Upper lobe of left lung (tissue), 6 donors: Measurements from ENCODE around the gene MORC2. TPM values are rescaled to one million over a fixed set of nuclear protein-coding genes. Genes with fewer than 3 reads are reported as not detected.

Experiments
- ATAC-seq, 2 donors: fragments of 200-7000 bp; cut with Tn5 transposase; one replicate each; pipeline ENCODE4 v1.9.1; 2022; ENCODE audit warnings: mild to moderate bottlenecking in 2 of 2, moderate library complexity in 2 of 2; ENCODE audit not compliant: low FRiP score in 2 of 2
- DNase-seq, 2 donors: peaks; one replicate each; pipeline ENCODE4 v3.0.0-alpha.2; 2019 to 2020
- H3K27ac ChIP-seq, 4 donors: fragments of 200-600 bp; sonication (generic); one replicate each; pipeline ENCODE4 v1.5.1; 2016 to 2019
- H3K27me3 ChIP-seq, 4 donors: fragments of 200-600 bp; sonication (generic); one replicate each; pipeline ENCODE4 v1.5.1; 2017 to 2019
- H3K36me3 ChIP-seq, 4 donors: fragments of 200-600 bp; sonication (generic); one replicate each; pipeline ENCODE4 v1.5.1; 2016 to 2019
- H3K4me1 ChIP-seq, 4 donors: fragments of 200-600 bp; sonication (generic); one replicate each; pipeline ENCODE4 v1.5.1; 2018 to 2019
- H3K4me3 ChIP-seq, 4 donors: fragments of 200-600 bp; sonication (generic); one replicate each; pipeline ENCODE4 v1.5.1; 2017 to 2019; ENCODE audit warnings: mild to moderate bottlenecking in 2 of 4, moderate library complexity in 1 of 4
- H3K9me3 ChIP-seq, 4 donors: fragments of 200-600 bp; sonication (generic); one replicate each; pipeline ENCODE4 v1.5.1; 2018 to 2019
- EP300 ChIP-seq, 4 donors: sonication (generic); formaldehyde crosslinking; IDR thresholded peaks; one replicate each; pipeline ENCODE4 v1.5.1; 2017; ENCODE audit warnings: antibody characterized with exemption in 4 of 4, control low read depth in 2 of 4
- POLR2A ChIP-seq, 4 donors: fragments of 450-650 bp; IDR thresholded peaks; one replicate each; pipeline ENCODE4 v1.5.1; 2016 to 2017; ENCODE audit warnings: antibody characterized with exemption in 4 of 4, mild to moderate bottlenecking in 2 of 4
- POLR2AphosphoS5 ChIP-seq, 2 donors: sonication (generic); formaldehyde crosslinking; IDR thresholded peaks; one replicate each; pipeline ENCODE4 v1.5.1; 2017; ENCODE audit warnings: antibody characterized with exemption in 2 of 2
- WGBS, 2 donors: methylation state at CpG; one replicate each; pipeline ENCODE4 v1.1.5; 2017 to 2018; 5-methylcytosine and 5-hydroxymethylcytosine counted together
- total RNA-seq, 6 donors: library from RNA; depleted of rRNA in 4 of 6; stranded (reverse); fragments of >200 nt in 4 of 6; gene quantifications; one replicate each; pipeline versions ENCODE4 v1.1.0 to v1.2.1, GENCODE V29; 2016 to 2021
- TF ChIP-seq, protein P1 (sequence below), 6 experiments: fragments of 450-650 bp in 4 of 6; fragments of 200-600 bp in 2 of 6; sonication (generic) in 2 of 6; IDR thresholded peaks; one replicate each; pipeline ENCODE4 v1.5.1; 2016 to 2019; ENCODE audit warnings: antibody characterized with exemption in 6 of 6
- donor health status: DM: no; HTN: no; CAD: no; lungs with moderate emphysema.
- donor health status: DM: no; HTN: yes; CAD: no; lungs with severe emphysema.

Gene MORC2
- total RNA-seq, 6 donors from 2014 or later, result 13.8 to 54.5 (median 20.6) TPM

- TF ChIP-seq POLR2A (IDR thresholded peaks at IDR 0.05) (no peak), POLR2AphosphoS5 (IDR thresholded peaks at IDR 0.05) (no peak), EP300 (IDR thresholded peaks at IDR 0.05) (no peak)
- TF ChIP-seq, protein P1, sequence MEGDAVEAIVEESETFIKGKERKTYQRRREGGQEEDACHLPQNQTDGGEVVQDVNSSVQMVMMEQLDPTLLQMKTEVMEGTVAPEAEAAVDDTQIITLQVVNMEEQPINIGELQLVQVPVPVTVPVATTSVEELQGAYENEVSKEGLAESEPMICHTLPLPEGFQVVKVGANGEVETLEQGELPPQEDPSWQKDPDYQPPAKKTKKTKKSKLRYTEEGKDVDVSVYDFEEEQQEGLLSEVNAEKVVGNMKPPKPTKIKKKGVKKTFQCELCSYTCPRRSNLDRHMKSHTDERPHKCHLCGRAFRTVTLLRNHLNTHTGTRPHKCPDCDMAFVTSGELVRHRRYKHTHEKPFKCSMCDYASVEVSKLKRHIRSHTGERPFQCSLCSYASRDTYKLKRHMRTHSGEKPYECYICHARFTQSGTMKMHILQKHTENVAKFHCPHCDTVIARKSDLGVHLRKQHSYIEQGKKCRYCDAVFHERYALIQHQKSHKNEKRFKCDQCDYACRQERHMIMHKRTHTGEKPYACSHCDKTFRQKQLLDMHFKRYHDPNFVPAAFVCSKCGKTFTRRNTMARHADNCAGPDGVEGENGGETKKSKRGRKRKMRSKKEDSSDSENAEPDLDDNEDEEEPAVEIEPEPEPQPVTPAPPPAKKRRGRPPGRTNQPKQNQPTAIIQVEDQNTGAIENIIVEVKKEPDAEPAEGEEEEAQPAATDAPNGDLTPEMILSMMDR (IDR thresholded peaks at IDR 0.05), result no peak
- WGBS, 2 donors, result 51 to 61% methylated on average over 6 of the region's 6 CpGs
- Histone ChIP-seq H3K4me3 (peak overlapping the region in 3 of 4 donors; percentile 36 to 52 (median 44)), H3K36me3 (peaks cover 0 to 11% (median 6%) of the 10 kb centered on the region in 4 donors), H3K27ac (peak overlapping the region in 1 of 4 donors; percentile 70), H3K27me3 (no peaks in the 10 kb centered on the region), H3K4me1 (peaks cover 11 to 22% (median 15%) of the 10 kb centered on the region in 4 donors), H3K9me3 (peaks cover 0 to under 1% (median under 1%) of the 10 kb centered on the region in 4 donors)
- ATAC-seq (no peak), DNase-seq (no peak)
These were observed 47.5 kb downstream of the MORC2 start for GRCh38 chr22:30921108-30921507.

DNA sequence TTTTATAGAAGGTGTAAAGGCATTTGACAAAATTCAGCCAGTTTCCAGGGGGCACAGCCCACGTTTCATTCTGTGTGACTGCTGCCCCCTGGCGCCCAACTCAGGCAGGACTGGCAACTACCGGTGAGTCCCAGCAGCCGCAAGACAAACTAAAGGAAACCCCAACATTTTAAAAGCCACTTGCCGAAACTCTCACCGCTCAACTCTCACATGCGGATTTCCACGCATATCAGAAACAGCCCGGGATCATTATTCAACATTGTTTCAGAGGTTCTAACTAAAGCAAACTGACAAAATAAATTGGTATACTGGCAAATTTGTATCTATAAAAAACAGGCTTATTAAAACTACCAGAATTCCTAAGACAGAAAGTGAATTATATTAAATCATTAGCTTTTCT lies 48.2 kb downstream of the MORC2 start:
- WGBS, 2 donors, result 2 to 4% methylated on average over 9 of the region's 9 CpGs
- peak overlapping the region in 2 of 4 donors; percentile 7 to 44 for H3K4me3 ChIP-seq
- DNase-seq (peak; percentile 78 to 87), ATAC-seq (peak; percentile 70 to 86)
- peaks cover 6 to 7% (median 6%) of the 10 kb centered on the region in 4 donors for H3K9me3 ChIP-seq
- H3K27ac ChIP-seq, result no peak overlapping the region
- H3K27me3 ChIP-seq, result no peaks in the 10 kb centered on the region
- peaks cover 11 to 22% (median 15%) of the 10 kb centered on the region in 4 donors for H3K4me1 ChIP-seq
- H3K36me3 ChIP-seq, result peaks cover 0 to 4% (median under 1%) of the 10 kb centered on the region in 4 donors
- TF ChIP-seq EP300 (IDR thresholded peaks at IDR 0.05) (no peak), POLR2AphosphoS5 (IDR thresholded peaks at IDR 0.05) (no peak)
- TF ChIP-seq, protein P1 (IDR thresholded peaks at IDR 0.05), result peak; percentile 62 to 90 (median 77)

GRCh38 chr22:30919973-30920372 lies 48.6 kb downstream of the MORC2 start:
- H3K9me3 ChIP-seq, result peaks cover 7 to 10% (median 9%) of the 10 kb centered on the region in 4 donors
- no peaks in the 10 kb centered on the region for H3K27me3 ChIP-seq
- WGBS, 2 donors, result 81 to 85% methylated on average over 7 of the region's 7 CpGs
- ATAC-seq, result no peak
- H3K27ac ChIP-seq, result no peak overlapping the region
- no peaks in the 10 kb centered on the region for H3K36me3 ChIP-seq
- H3K4me1 ChIP-seq, result peaks cover 11 to 22% (median 15%) of the 10 kb centered on the region in 4 donors
- no peak overlapping the region for H3K4me3 ChIP-seq
- TF ChIP-seq EP300 (IDR thresholded peaks at IDR 0.05) (no peak), POLR2AphosphoS5 (IDR thresholded peaks at IDR 0.05) (no peak), POLR2A (IDR thresholded peaks at IDR 0.05) (no peak)
- TF ChIP-seq, protein P1 (IDR thresholded peaks at IDR 0.05), result no peak
- no peak for DNase-seq

- Histone ChIP-seq H3K36me3 (no peaks in the 10 kb centered on the region), H3K27ac (no peak overlapping the region), H3K4me1 (peaks cover 11 to 22% (median 15%) of the 10 kb centered on the region in 4 donors), H3K9me3 (peaks cover 7 to 11% (median 9%) of the 10 kb centered on the region in 4 donors), H3K27me3 (no peaks in the 10 kb centered on the region), H3K4me3 (no peak overlapping the region)
- ATAC-seq (no peak), DNase-seq (no peak)
- 89 to 90% methylated on average over 7 of the region's 7 CpGs for WGBS, 2 donors
- TF ChIP-seq POLR2AphosphoS5 (IDR thresholded peaks at IDR 0.05) (no peak), POLR2A (IDR thresholded peaks at IDR 0.05) (no peak), EP300 (IDR thresholded peaks at IDR 0.05) (no peak)
- TF ChIP-seq, protein P1 (IDR thresholded peaks at IDR 0.05), result no peak
These were observed 49.8 kb downstream of the MORC2 start for GRCh38 chr22:30918761-30919160.

DNA sequence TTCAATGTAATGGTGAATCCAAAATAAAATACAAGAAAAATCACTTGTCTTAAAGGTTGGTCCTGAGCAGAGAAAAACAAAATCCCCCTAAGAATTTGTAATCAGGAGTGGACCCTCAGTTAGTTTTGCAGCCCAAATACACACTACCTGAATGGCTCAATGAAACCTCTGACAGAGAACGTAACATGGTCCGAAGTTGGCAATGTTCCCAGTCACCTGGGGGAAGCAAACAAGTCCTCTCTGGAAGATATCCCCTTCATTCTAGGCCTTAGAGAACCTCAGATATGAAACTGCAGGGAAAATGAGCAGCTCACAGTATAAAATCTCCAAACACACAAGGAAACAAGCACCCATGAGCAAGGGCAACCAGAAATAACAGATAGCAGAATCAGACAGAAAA lies 58.2 kb downstream of the MORC2 start:
- H3K27me3 ChIP-seq, result no peaks in the 10 kb centered on the region
- H3K9me3 ChIP-seq, result peaks cover 0 to 5% (median 2%) of the 10 kb centered on the region in 4 donors
- no peaks in the 10 kb centered on the region for H3K4me1 ChIP-seq
- H3K36me3 ChIP-seq, result peaks cover 0 to 5% (median 0%) of the 10 kb centered on the region in 4 donors
- TF ChIP-seq POLR2AphosphoS5 (IDR thresholded peaks at IDR 0.05) (no peak), EP300 (IDR thresholded peaks at IDR 0.05) (no peak), POLR2A (IDR thresholded peaks at IDR 0.05) (no peak)
- TF ChIP-seq, protein P1 (IDR thresholded peaks at IDR 0.05), result no peak
- no peak overlapping the region for H3K4me3 ChIP-seq
- DNase-seq (no peak), ATAC-seq (no peak)
- H3K27ac ChIP-seq, result no peak overlapping the region
- 83 to 87% methylated on average over 2 of the region's 2 CpGs for WGBS, 2 donors
